GM21786 (cell line): ENCODE measurements around the gene TESMIN.

Source experiments
- ATAC-seq: cut with Tn5 transposase; IDR thresholded peaks from one replicate; pipeline ENCODE4 v1.9.1; 2021; ENCODE audit not compliant: unreplicated experiment

The TESMIN gene

GRCh38 chr11:68714060-68714856 is 37.1 kb downstream of the TESMIN start:
- no peak for ATAC-seq

- no peak for ATAC-seq
Observed at GRCh38 chr11:68711114-68711513, 40.2 kb downstream of the TESMIN start.

GRCh38 chr11:68710409-68710808 is 40.9 kb downstream of the TESMIN start:
- ATAC-seq: no peak

- ATAC-seq: no peak
Observed at GRCh38 chr11:68709062-68709461, 42.3 kb downstream of the TESMIN start.

GRCh38 chr11:68707527-68707926 is 43.8 kb downstream of the TESMIN start:
- no peak for ATAC-seq

- no peak for ATAC-seq
Observed at GRCh38 chr11:68704887-68705286, 46.4 kb downstream of the TESMIN start.

- no peak for ATAC-seq
Observed at GRCh38 chr11:68698993-68699392, 52.3 kb downstream of the TESMIN start.

- no peak for ATAC-seq
Observed at GRCh38 chr11:68695531-68695930, 55.8 kb downstream of the TESMIN start.

- no peak for ATAC-seq
Observed at GRCh38 chr11:68694431-68695297, 56.7 kb downstream of the TESMIN start.

GRCh38 chr11:68693484-68693882 is 57.8 kb downstream of the TESMIN start:
- ATAC-seq: no peak

GRCh38 chr11:68692871-68693483 is 58.3 kb downstream of the TESMIN start:
- ATAC-seq: no peak

GRCh38 chr11:68692115-68692514 is 59.2 kb downstream of the TESMIN start:
- ATAC-seq: no peak

GRCh38 chr11:68691402-68691784 is 59.9 kb downstream of the TESMIN start:
- no peak for ATAC-seq

- ATAC-seq: no peak
Observed at GRCh38 chr11:68690671-68691401, 60.5 kb downstream of the TESMIN start.

GRCh38 chr11:68689737-68690625 is 61.3 kb downstream of the TESMIN start:
- no peak for ATAC-seq

GRCh38 chr11:68688881-68689280 is 62.4 kb downstream of the TESMIN start:
- ATAC-seq: no peak

GRCh38 chr11:68687986-68688385 is 63.3 kb downstream of the TESMIN start:
- ATAC-seq: no peak

- ATAC-seq: no peak
Observed at GRCh38 chr11:68687311-68687710, 64.0 kb downstream of the TESMIN start.

GRCh38 chr11:68686486-68686885 is 64.8 kb downstream of the TESMIN start:
- no peak for ATAC-seq
